ENCODE measurements around the gene TENM3.

The TENM3 gene

DNA sequence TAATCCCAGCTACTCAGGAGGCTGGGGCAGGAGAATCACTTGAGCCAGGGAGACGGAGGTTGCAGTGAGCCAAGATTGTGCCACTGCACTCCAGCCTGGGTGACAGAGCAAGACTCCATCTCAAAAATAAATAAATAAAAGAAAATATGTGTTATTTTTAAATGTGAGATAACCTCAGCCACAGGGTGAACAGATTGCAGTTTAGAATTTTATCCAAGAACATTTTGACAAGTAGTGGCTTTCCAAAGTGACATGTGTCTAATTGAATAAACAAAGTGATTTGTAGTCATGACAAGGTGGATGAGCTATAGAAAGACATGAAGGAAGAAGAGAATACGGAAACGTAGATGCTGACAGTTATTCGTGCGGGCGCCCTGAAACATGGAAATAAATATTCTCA, 497.9 kb downstream of the TENM3 start:
- DNase-seq (ENCODE audit: low read depth): no peak

- DNase-seq (ENCODE audit: low read depth): no peak
Observed at GRCh38 chr4:182741914-182742313, 498.7 kb downstream of the TENM3 start.

DNA sequence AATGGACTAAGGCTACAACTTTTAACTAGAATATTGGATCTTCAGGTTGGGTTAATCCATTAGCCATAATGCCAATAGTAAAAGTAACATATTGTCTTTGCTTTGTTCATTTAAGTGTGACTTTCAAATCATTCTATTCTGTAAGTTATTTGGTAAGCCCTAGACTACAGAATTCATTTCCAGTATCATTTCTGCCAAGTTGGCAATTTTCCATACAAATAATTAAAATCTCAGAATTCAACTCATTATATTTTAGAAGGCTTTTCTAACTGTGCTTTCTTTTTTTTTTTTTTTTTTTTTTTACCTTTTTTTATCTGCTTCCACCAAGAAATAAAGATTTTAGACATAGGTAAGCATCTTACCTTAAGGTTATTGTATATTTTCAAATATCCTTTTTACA, 500.6 kb downstream of the TENM3 start:
- DNase-seq (ENCODE audit: low read depth): no peak

GRCh38 chr4:182745237-182745636, 502.0 kb downstream of the TENM3 start:
- no peak for DNase-seq (ENCODE audit: low read depth)

- DNase-seq (ENCODE audit: low read depth): no peak
Observed at GRCh38 chr4:182746876-182747275, 503.7 kb downstream of the TENM3 start.

GRCh38 chr4:182748283-182748682, 505.1 kb downstream of the TENM3 start:
- DNase-seq (ENCODE audit: low read depth): no peak

DNA sequence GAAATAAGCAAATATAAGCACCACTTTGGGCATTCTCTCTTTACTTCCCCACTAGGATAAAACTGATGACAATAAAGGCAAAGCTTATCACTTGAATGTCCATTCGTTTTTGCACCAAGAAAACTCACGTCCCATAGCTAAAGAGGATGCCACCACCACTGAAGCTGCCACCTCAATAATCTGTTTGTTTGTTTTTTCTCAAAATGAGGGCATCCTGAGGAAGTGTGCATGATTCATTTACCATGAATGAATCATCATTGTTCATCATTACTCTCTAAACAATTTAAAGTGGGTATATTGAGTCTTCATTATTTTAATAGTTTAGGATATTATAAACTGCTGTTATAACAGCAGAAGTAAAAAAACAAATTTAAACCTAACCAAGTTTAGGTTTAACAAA, 505.7 kb downstream of the TENM3 start:
- DNase-seq (ENCODE audit: low read depth): no peak

DNA sequence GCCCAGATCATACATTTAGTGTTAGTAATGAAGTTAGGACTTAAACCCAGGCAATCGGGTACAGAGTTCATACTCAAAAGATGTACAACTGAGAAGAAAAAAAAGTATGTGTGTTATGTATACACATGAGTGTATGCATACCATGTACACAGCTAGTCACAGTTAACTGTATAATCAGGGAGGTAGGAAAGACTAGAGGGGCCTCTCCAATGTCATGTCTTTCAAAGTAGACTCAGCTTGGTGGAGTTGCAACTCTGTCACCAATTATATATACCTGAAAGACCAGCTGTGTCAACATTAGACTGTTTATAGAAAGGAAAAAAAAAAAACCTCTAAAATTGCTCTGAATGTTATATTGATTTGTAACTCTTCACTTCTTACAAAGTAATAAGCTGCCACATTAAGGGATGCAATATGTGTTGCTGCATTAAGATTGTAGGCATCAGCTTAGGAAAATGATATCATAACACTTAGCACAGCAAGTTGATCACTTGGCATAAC, 506.5 kb downstream of the TENM3 start:
- no peak for DNase-seq (ENCODE audit: low read depth)

GRCh38 chr4:182752158-182752910, 509.1 kb downstream of the TENM3 start:
- DNase-seq (ENCODE audit: low read depth): no peak

DNA sequence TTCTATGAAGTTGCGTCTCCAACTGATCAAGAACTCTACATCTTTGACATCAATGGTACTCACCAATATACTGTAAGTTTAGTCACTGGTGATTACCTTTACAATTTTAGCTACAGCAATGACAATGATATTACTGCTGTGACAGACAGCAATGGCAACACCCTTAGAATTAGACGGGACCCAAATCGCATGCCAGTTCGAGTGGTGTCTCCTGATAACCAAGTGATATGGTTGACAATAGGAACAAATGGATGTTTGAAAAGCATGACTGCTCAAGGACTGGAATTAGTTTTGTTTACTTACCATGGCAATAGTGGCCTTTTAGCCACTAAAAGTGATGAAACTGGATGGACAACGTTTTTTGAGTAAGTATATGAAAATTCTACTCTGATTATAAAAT, 511.7 kb downstream of the TENM3 start:
- DNase-seq (ENCODE audit: low read depth): no peak

GRCh38 chr4:182756161-182756690, 513.0 kb downstream of the TENM3 start:
- DNase-seq (ENCODE audit: low read depth): no peak

DNA sequence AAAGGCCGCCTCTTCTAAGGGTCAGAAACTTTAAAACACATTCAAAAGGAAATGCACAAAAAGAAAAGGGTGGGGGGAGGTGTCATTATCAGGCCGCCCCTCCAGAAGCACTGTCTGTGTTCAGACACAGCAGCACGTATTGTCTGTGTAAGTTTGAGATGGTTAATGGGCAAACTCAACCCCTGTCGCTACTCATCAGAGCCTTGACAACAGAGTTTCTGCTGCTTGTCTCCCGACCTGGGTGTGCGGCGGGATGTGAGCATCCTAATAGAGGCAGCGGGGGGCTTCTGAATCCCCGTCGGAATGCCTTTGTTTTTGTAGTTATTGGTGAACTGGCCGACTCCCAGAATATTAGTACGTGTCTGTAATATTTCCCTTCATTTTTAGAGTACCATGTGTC, 515.1 kb downstream of the TENM3 start:
- no peak for DNase-seq (ENCODE audit: low read depth)

DNA sequence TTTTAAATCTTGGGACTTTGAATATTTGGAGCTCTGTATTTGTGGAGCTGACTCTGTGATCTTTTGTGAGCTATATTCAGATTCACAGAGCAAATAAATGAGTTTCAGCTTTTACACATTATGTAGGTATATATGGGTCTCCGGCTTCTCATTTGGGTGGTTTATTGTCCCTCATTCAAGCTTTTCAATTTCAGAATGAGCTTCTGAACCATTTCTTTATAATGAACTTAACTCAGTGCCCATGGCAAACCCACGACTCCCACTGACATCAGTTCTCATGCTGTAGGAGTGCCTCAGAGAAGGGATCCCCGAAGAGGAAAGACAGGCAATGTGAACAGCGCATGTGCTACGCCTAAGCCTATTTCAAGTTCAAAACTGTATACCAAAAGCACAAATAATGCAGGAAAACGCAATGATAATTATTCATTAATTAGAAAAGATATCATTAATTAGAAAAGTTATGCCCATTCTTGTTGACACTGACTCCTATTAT, 517.4 kb downstream of the TENM3 start:
- DNase-seq (ENCODE audit: low read depth): no peak

DNA sequence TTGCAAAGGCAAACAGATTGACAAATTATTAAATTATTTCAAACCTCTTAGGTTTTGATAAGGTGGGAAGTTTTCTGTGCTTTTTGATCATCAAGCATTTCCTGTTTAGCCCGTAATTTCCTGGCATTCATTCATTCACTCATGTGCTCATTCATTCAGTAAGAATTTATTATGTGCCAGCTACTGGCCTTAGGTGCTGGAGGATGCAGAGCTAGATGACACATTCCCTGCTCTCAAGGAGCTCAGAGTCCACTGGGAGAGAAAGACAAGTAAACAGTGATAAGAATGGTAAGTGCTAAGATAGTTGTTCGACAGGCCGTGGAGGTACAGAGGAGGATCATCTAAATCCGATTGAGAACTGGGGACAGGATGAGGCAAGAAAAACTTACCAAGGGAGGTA, 520.9 kb downstream of the TENM3 start:
- no peak for DNase-seq (ENCODE audit: low read depth)

GRCh38 chr4:182764642-182765041, 521.4 kb downstream of the TENM3 start:
- no peak for DNase-seq (ENCODE audit: low read depth)

- DNase-seq (ENCODE audit: low read depth): no peak
Observed at GRCh38 chr4:182765987-182766856, 523.0 kb downstream of the TENM3 start.

GRCh38 chr4:182766857-182767250, 523.7 kb downstream of the TENM3 start:
- no peak for DNase-seq (ENCODE audit: low read depth)

DNA sequence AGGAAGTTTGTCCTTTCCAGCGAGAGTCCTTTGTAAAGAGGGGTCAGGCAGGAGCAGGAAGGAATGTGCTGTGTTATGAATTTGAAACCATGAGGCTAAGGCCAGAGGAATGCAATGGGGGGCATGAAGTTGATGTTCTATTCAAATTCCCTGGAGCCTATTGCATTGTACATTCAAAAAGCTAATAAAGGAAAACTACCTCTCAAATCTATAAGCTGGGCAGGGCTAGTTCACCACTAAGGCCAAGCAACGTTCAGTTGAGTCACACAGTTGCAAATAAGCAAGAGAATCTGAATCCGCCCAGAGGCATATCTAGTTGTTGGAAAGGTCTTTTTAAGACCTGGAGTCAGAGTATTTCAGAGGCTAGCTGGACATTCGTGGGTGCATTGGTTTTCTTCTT, 525.6 kb downstream of the TENM3 start:
- no peak for DNase-seq (ENCODE audit: low read depth)

DNA sequence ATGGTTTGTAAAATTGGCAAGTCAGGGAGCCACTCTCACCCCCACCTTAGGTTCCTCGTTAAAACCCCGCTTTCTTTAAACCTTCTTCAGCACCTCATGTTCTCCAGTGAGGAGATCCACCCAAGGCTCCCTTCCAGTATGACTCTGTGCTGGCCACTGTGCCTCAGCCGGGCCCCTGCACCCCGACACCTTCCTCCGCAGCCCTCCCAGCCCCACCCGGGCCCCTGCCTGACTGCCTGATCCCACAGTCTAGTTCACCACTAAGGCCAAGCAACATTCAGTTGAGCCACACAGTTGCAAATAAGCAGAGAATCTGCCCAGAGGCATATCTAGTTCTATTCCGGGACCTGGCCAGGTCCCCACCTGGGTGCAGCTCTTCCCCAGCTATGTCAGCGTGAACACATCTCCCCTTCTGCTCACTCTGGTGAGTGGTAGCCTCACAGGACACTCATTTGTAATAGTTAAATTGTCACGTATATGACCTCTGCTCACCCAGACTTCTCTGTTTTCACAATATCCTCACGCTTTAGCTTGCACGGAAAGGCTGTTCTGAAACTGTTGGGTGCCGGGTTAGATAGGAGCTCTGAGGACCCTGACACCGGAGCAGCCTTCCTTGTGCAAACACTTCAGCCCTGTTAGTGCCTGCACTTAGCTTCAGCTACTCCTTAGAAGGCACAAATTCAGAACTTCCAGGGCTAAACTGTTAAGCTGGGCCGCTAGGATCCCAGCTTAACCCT, 527.2 kb downstream of the TENM3 start:
- no peak for DNase-seq (ENCODE audit: low read depth)

DNA sequence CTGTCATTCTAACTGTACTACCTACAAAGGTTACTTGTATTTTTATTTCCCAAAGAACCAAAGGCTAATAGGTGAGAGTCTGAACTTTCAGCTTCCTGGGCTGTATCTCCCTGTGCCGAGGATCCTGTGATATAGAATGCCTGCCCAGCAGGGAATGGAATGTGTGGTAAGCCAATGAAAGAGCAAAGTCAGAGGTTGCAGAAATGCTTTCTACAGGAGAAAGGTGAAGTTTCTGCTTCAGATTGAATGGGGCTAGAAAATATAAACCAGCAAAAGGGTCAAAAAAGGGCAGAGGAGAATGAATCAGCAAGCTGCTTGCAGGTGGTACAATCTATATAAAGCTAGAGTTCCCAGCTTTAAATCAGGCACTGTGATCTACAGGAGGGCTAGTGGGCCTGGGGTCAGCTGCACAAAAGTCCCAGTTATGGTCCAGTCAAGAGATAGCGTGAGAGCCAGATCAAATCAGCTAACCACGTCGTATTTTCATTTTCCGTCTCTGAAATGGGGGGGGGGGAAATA, 527.9 kb downstream of the TENM3 start:
- no peak for DNase-seq (ENCODE audit: low read depth)

DNA sequence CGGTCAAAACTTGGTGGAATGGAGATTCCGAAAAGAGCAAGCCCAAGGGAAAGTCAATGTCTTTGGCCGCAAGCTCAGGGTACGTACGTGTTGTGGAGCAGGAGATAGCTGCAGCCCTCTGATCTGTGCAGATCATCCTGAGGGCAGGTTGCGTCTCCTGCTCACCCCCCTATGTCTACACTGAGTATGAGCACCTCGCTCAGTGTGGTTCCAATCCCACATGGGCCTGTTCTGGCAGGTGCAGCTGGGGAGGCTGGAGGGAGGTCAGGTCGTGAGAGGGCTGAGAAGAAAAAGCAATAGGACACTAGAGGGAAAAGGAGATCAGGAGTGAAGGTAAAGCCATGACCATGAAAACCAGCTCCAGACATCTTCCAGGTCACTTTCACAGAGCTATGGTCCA, 531.9 kb downstream of the TENM3 start:
- no peak for DNase-seq (ENCODE audit: low read depth)

Measured in stimulated activated CD8-positive, alpha-beta memory T cell treated with anti-CD3 and anti-CD28 coated beads, Interleukin-4, amount 100 ng/mL, for 24 hours (primary cell).